Bone marrow (tissue), 2 donors: ENCODE data around the gene BATF3.
"Not testable (repeated sequence)": the region's sequence is repeated elsewhere in the genome, so short reads cannot be mapped to it uniquely, and the experiment has no call there.

Experiments used
- DNase-seq, 2 donors: peaks; one replicate each; lab custom pipeline; 2025; lab: John Stamatoyannopoulos, UW

The BATF3 gene

DNA sequence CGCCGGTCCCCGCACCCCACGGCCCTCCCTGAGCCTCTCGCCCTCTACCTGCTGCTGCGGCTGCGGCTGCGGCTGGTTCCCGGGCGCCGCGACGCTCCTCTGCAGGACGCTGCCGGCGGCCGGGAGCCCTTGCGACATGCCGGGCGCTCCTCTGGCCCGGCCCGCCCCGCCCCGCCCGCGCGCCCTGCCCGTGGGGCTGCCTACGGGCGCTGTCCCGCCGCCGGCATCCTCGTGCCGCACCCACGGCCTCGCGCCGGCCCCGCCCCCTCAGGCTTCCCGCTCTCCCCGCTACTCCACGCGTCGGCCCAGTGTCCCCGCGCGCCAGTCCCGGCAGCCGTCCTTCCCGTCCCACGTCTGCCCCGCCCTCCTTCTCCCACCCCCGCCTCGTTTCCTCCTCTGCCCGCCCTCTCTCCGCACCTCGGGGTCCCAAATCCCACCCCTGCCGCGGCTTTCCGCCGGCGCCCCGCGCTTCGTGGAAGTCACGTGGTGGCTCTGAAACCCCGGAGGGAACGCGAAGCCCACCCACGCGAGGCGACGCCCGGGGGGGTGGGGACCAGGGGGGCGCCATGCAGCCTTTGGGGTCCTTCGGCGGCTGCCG lies at the start of gene BATF3:
BATF3 (minus strand) TSS at position 216 of the 598 bp plus-strand sequence; CDS start at position 138, 78 bp downstream.
- no peak for DNase-seq

GRCh38 chr1:212746546-212746945 lies 46.9 kb upstream of the BATF3 start:
- DNase-seq: no peak

- DNase-seq: no peak
These were observed 45.7 kb upstream of the BATF3 start for GRCh38 chr1:212745303-212745702.

- no peak for DNase-seq
These were observed 44.3 kb upstream of the BATF3 start for GRCh38 chr1:212743901-212744475.

DNA sequence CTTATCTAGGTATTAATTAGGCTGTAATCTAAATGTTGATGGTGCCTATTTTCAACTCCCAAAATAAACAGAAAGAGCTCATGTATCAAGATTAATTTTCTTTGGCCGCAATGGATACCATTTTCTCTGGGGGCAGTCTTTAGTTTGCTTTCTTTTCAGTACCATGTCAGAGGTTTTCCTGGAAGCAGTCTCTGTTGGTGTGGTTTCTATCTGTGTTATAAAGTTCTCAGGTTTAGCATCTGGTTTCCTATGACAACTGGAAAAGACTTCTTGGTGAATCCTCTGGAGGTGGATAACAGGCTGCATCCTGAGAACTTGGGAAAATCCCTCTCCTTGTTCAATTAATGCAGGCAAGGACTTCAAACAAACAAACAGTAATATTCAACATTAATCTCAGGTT lies 38.7 kb upstream of the BATF3 start:
- no peak for DNase-seq

DNA sequence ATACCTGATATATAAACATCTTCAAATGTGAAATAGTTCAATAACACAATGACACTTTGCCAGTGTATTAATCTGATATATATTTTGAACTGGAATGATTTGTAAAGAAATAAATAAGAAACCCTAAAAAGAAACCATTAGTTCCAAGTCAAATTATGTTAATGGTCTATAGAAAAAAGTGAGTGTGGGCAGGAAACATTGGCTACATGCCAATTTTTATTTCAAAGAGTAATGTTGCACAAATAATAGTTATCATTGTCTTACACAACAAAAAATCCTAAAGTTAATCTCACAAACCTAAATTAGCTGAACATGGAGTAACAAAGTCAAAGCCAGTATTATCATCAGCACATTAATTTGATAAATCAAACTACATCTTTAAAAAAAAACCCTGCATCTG lies 37.9 kb upstream of the BATF3 start:
- no peak for DNase-seq

- DNase-seq: no peak
These were observed 33.5 kb upstream of the BATF3 start for GRCh38 chr1:212733109-212733508.

DNA sequence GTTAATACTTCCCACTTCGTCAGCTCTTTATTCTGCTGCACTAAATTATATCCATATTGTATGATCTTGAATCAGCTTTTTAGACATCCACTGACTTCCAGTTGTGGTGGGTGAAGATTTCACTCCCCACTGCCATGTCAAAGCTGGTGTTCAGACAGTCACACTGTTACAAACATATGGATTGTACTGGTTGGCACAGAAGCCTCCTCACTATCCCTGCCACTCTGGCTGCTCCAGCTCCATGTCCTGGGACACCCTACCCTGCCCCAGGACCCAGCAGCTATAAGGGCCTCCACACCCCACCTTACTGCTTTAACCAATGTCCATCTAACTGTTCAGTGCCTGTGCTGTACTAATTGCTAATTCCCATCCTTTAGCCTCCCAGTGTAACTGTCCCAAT lies 32.0 kb upstream of the BATF3 start:
- DNase-seq: no peak

GRCh38 chr1:212728606-212729005 lies 29.0 kb upstream of the BATF3 start:
- no peak for DNase-seq

GRCh38 chr1:212727386-212728181 lies 27.9 kb upstream of the BATF3 start:
- no peak for DNase-seq

- DNase-seq: not testable (repeated sequence)
These were observed 25.0 kb upstream of the BATF3 start for GRCh38 chr1:212724679-212725078.

- DNase-seq: no peak
These were observed 22.8 kb upstream of the BATF3 start for GRCh38 chr1:212722270-212722957.

DNA sequence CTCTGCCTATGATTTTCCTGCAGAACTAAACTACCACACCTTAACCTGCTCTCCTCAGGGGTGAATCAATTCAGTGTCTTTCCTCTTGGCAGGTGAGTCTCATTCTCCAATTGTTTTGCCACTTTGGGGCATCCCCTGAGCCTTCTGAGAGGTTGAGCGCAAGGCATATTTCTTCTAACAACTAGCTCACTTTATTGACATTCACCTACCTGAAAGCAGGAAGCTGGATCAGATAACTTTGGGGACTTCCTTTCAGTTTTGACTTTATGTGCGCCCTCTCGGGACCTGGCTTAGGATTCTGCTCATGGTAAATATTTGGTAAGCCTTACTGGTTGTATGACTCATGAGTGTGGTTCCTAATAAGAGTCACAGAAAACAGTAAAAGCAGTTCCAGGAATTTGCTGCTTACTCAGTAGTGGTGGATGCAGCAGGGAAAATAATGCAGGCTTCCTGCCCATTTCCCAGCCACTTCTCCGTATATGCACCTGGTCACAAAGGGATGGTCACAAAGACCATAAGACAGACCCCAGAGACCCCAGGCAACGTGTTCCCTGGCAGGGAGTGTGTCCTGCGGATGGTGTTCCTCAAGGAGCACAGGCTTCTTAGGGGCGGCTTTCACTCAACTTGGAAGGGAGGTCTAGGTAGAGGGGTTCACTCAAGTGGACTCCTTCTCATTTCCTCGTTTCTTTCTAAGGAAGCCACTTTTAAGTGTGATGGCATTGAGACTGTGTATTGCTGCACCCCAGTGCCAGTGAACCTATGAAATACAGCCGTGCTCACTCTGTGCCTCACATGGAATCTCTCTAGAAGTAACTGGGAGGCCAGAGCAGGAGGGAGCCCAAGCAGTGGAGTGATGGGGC lies 22.0 kb upstream of the BATF3 start:
- no peak for DNase-seq

- DNase-seq: no peak
These were observed 20.0 kb upstream of the BATF3 start for GRCh38 chr1:212719633-212720032.

GRCh38 chr1:212718499-212718898 lies 18.9 kb upstream of the BATF3 start:
- no peak for DNase-seq

- DNase-seq: no peak
These were observed 16.5 kb upstream of the BATF3 start for GRCh38 chr1:212716161-212716560.

- DNase-seq: no peak
These were observed 14.0 kb upstream of the BATF3 start for GRCh38 chr1:212713465-212714136.

GRCh38 chr1:212712451-212713303 lies 13.0 kb upstream of the BATF3 start:
- DNase-seq: no peak

DNA sequence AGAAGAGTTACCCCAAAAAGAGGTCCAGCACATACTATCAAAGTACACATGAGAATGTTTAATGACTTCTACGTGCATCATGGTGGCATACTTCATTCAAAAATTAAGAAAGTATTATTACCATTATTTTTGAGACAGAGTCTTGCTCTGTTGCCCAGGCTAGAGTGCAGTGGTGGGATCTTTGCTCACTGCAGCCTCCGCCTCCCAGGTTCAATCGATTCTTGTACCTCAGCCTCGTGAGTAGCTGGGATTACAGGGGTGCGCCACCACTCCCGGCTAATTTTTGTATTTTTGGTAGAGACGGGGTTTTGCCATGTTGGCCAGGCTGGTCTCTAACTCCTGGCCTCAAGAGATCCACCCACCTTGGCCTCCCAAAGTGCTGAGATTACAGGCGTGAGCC lies 12.3 kb upstream of the BATF3 start:
- not testable (repeated sequence) for DNase-seq

DNA sequence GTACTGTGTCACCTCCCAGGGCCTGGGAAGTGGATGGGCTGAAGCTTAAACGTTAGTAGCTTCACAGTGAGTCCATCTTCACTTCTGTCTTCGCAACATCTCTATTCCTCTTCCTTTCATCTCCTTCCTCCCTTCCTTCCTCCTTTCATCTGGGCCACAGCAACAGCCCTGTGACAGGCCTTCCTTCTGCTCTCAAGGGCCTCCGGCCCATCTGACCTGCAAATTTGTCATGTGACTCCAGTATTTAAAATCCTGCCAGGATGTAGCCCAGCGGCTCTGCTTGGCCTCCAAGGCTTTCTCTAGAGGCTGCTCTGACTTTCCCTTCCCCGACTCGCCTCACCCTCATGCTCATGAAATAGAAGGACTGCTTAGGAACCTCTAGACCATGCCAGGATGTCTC lies 10.9 kb upstream of the BATF3 start:
- no peak for DNase-seq
